ENCODE data around the gene IQCF5. TPM values are rescaled to one million over a fixed set of nuclear protein-coding genes. Genes with fewer than 3 reads are reported as not detected.

IQCF5 gene
- total RNA-seq, 1 experiment from 2014 or later, result not detected

- RAD21 ChIA-PET (ENCODE audit: low non-redundant PET in 1 of 2, low total read pairs in 2 of 2, uncharacterized antibody in 2 of 2, unreplicated experiment in 2 of 2), result no interaction called here
- H3K27ac ChIP-seq (ENCODE audit: low read depth, low read length), result no peak overlapping the region
- H3K4me2 ChIP-seq (ENCODE audit: low read length), result no peak overlapping the region
- TF ChIP-seq REST (IDR thresholded peaks at IDR 0.05; ENCODE audit: low read depth) (no peak), JUND (IDR thresholded peaks at IDR 0.05) (no peak), YY1 (IDR thresholded peaks at IDR 0.05; ENCODE audit: extremely low read depth, insufficient replicate concordance, low read depth, low read length) (no peak), ZFX (IDR thresholded peaks at IDR 0.05) (no peak), CBX3 (IDR thresholded peaks at IDR 0.05; ENCODE audit: low read depth) (no peak), ATF3 (IDR thresholded peaks at IDR 0.05) (no peak), ZNF274 (IDR thresholded peaks at IDR 0.05; ENCODE audit: low read depth, low read length) (no peak), SIN3A (IDR thresholded peaks at IDR 0.05; ENCODE audit: low read depth) (no peak)
- TF ChIP-seq, protein P1, sequence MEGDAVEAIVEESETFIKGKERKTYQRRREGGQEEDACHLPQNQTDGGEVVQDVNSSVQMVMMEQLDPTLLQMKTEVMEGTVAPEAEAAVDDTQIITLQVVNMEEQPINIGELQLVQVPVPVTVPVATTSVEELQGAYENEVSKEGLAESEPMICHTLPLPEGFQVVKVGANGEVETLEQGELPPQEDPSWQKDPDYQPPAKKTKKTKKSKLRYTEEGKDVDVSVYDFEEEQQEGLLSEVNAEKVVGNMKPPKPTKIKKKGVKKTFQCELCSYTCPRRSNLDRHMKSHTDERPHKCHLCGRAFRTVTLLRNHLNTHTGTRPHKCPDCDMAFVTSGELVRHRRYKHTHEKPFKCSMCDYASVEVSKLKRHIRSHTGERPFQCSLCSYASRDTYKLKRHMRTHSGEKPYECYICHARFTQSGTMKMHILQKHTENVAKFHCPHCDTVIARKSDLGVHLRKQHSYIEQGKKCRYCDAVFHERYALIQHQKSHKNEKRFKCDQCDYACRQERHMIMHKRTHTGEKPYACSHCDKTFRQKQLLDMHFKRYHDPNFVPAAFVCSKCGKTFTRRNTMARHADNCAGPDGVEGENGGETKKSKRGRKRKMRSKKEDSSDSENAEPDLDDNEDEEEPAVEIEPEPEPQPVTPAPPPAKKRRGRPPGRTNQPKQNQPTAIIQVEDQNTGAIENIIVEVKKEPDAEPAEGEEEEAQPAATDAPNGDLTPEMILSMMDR (IDR thresholded peaks at IDR 0.05 in 2 of 3, conservative IDR thresholded peaks at IDR 0.05 in 1 of 3; ENCODE audit: borderline replicate concordance in 1 of 3, insufficient read depth in 1 of 3, low read depth in 2 of 3, low read length in 2 of 3), result no peak
- peaks cover 0 to 9% of the 10 kb centered on the region in 2 experiments; a peak in 2 of 4 replicates for H3K4me1 ChIP-seq (ENCODE audit: control insufficient read depth in 1 of 2, insufficient read depth in 2 of 2, low read length in 2 of 2)
- no peak overlapping the region for H3K9ac ChIP-seq (ENCODE audit: low read length)
- no peaks in the 10 kb centered on the region for H3K36me3 ChIP-seq (ENCODE audit: control insufficient read depth in 1 of 2, insufficient read depth in 2 of 2, low read length in 2 of 2)
- DNase-seq (ENCODE audit: low read depth, low spot score), result no peak
- H3K4me3 ChIP-seq (replicated peaks in 1 of 2; ENCODE audit: low read depth in 1 of 2, low read length in 2 of 2), result no peak overlapping the region
- intact Hi-C loops (cut with micrococcal nuclease), result no loop called here
- no TSS peak for BruUV-seq (replicated peaks)
- no peaks in the 10 kb centered on the region for H3K79me2 ChIP-seq (ENCODE audit: insufficient read depth, low read length)
- CTCF ChIA-PET, result no interaction called here
- no peak for ATAC-seq
- H3K27me3 ChIP-seq (ENCODE audit: insufficient read depth, low read length), result no peaks in the 10 kb centered on the region
- H3K9me2 ChIP-seq (ENCODE audit: insufficient read depth), result no peaks in the 10 kb centered on the region
- no peak overlapping the region for H2AFZ ChIP-seq (ENCODE audit: low read depth, low read length, poor library complexity, severe bottlenecking)
- POLR2A ChIA-PET, result no interaction called here
- H3K9me3 ChIP-seq (ENCODE audit: control insufficient read depth in 1 of 2, insufficient read depth in 1 of 2, low read depth in 1 of 2, low read length in 2 of 2), result no peaks in the 10 kb centered on the region
- H4K20me1 ChIP-seq (ENCODE audit: insufficient read depth), result no peaks in the 10 kb centered on the region
These were observed 785 bp upstream of the IQCF5 start for GRCh38 chr3:51876186-51876585.
